ENCODE data around the gene ST7. TPM values are rescaled to one million over a fixed set of nuclear protein-coding genes. Genes with fewer than 3 reads are reported as not detected.

The ST7 gene
- total and polyA plus RNA-seq, 2 experiments from 2014 or later: 9.9 to 18.3 TPM

DNA sequence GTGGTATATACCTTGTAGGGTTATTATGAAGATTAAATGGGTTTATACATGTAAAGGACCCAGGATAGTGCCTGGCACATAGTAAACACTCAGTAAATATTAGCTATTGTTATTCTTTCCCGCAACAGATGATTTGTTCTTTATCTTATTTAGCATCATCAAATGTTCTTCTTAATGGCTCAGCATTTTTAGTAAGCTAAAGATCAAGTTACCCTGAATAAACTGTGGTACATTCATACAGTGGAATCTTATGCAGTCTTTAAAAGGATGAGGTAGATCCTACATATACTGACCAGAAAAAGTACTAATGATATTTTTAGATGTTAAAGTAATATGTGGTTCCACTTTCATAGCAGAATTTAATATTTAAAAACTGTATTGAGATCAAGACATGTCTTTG lies 65.4 kb downstream of the ST7 start (continued):
- TF ChIP-seq, protein P1, sequence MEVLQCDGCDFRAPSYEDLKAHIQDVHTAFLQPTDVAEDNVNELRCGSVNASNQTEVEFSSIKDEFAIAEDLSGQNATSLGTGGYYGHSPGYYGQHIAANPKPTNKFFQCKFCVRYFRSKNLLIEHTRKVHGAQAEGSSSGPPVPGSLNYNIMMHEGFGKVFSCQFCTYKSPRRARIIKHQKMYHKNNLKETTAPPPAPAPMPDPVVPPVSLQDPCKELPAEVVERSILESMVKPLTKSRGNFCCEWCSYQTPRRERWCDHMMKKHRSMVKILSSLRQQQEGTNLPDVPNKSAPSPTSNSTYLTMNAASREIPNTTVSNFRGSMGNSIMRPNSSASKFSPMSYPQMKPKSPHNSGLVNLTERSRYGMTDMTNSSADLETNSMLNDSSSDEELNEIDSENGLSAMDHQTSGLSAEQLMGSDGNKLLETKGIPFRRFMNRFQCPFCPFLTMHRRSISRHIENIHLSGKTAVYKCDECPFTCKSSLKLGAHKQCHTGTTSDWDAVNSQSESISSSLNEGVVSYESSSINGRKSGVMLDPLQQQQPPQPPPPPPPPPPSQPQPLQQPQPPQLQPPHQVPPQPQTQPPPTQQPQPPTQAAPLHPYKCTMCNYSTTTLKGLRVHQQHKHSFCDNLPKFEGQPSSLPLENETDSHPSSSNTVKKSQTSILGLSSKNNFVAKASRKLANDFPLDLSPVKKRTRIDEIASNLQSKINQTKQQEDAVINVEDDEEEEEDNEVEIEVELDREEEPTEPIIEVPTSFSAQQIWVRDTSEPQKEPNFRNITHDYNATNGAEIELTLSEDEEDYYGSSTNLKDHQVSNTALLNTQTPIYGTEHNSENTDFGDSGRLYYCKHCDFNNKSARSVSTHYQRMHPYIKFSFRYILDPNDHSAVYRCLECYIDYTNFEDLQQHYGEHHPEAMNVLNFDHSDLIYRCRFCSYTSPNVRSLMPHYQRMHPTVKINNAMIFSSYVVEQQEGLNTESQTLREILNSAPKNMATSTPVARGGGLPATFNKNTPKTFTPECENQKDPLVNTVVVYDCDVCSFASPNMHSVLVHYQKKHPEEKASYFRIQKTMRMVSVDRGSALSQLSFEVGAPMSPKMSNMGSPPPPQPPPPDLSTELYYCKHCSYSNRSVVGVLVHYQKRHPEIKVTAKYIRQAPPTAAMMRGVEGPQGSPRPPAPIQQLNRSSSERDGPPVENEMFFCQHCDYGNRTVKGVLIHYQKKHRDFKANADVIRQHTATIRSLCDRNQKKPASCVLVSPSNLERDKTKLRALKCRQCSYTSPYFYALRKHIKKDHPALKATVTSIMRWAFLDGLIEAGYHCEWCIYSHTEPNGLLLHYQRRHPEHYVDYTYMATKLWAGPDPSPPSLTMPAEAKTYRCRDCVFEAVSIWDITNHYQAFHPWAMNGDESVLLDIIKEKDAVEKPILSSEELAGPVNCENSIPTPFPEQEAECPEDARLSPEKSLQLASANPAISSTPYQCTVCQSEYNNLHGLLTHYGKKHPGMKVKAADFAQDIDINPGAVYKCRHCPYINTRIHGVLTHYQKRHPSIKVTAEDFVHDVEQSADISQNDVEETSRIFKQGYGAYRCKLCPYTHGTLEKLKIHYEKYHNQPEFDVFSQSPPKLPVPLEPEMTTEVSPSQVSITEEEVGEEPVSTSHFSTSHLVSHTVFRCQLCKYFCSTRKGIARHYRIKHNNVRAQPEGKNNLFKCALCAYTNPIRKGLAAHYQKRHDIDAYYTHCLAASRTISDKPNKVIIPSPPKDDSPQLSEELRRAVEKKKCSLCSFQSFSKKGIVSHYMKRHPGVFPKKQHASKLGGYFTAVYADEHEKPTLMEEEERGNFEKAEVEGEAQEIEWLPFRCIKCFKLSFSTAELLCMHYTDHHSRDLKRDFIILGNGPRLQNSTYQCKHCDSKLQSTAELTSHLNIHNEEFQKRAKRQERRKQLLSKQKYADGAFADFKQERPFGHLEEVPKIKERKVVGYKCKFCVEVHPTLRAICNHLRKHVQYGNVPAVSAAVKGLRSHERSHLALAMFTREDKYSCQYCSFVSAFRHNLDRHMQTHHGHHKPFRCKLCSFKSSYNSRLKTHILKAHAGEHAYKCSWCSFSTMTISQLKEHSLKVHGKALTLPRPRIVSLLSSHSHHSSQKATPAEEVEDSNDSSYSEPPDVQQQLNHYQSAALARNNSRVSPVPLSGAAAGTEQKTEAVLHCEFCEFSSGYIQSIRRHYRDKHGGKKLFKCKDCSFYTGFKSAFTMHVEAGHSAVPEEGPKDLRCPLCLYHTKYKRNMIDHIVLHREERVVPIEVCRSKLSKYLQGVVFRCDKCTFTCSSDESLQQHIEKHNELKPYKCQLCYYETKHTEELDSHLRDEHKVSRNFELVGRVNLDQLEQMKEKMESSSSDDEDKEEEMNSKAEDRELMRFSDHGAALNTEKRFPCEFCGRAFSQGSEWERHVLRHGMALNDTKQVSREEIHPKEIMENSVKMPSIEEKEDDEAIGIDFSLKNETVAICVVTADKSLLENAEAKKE (CRISPR knock-in tag; IDR thresholded peaks at IDR 0.05): no peak
- TF ChIP-seq JUNB (IDR thresholded peaks at IDR 0.05; ENCODE audit: unreplicated experiment) (no peak), ETS1 (IDR thresholded peaks at IDR 0.05) (no peak), CREB1 (CRISPR knock-in tag; IDR thresholded peaks at IDR 0.05; ENCODE audit: low read depth) (no peak), EZH2 (IDR thresholded peaks at IDR 0.05; ENCODE audit: low read depth, unreplicated experiment) (no peak), ZNF114 (CRISPR knock-in tag; IDR thresholded peaks at IDR 0.05) (no peak), POLR2AphosphoS5 (IDR thresholded peaks at IDR 0.05; ENCODE audit: low read depth) (no peak), STAT1 (IDR thresholded peaks at IDR 0.05; ENCODE audit: unreplicated experiment) (no peak), ZNF331 (CRISPR knock-in tag; IDR thresholded peaks at IDR 0.05; ENCODE audit: low read depth) (no peak), EZH2phosphoT487 (IDR thresholded peaks at IDR 0.05; ENCODE audit: unreplicated experiment) (no peak)

DNA sequence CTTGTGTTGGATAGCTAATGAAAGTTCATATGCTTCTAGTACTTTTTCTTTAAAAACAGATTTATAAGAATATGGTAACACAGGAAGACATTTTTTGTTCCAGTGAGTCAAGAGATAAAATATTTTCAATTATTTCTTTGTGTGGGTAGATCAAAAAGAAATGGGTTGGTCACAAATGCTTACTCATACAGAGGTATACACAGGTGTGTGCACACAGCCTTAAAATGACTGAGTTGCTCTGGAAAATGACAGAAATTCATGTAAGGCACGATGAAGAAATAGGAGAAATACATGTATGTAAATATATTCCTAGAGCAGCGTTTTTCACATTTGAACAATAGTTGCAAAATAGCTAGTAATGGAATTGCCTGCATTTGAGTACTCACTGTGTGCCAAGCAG lies 66.0 kb downstream of the ST7 start:
- H4K20me1 ChIP-seq (replicated peaks; ENCODE audit: insufficient read depth): no peaks in the 10 kb centered on the region
- H3K9me2 ChIP-seq (ENCODE audit: insufficient read depth): no peaks in the 10 kb centered on the region
- H3K27ac ChIP-seq (ENCODE audit: low read depth): no peak overlapping the region
- H3K36me3 ChIP-seq (ENCODE audit: insufficient read depth): no peaks in the 10 kb centered on the region
- H3K27me3 ChIP-seq (ENCODE audit: insufficient read depth): no peaks in the 10 kb centered on the region
- H3K4me2 ChIP-seq: no peak overlapping the region
- H3K79me2 ChIP-seq (replicated peaks; ENCODE audit: insufficient read depth): no peaks in the 10 kb centered on the region; the same call in 1 of the 2 replicates
- no peak overlapping the region for H2AFZ ChIP-seq
- H3K36me3 Mint-ChIP-seq (ENCODE audit: low read depth): no peaks in the 10 kb centered on the region
- H3K4me3 Mint-ChIP-seq: no peak overlapping the region
- H3F3A ChIP-seq (replicated peaks; ENCODE audit: low read depth): no peaks in the 10 kb centered on the region
- no peak for ATAC-seq
- DNase-seq (ENCODE audit: low spot score): no peak
- peaks cover 10% of the 10 kb centered on the region for H3K4me1 ChIP-seq (ENCODE audit: insufficient read depth)
- H3K27me3 Mint-ChIP-seq (ENCODE audit: insufficient read depth, low read depth, poor library complexity): no peaks in the 10 kb centered on the region
- no peak overlapping the region for H3K4me3 ChIP-seq
- H3K27ac Mint-ChIP-seq: no peak overlapping the region
- peaks cover 3% of the 10 kb centered on the region; the same call in 2 of the 3 replicates for H3K4me1 Mint-ChIP-seq
- no peaks in the 10 kb centered on the region for H3K9me3 Mint-ChIP-seq
- TF ChIP-seq POLR2AphosphoS5 (IDR thresholded peaks at IDR 0.05; ENCODE audit: low read depth): no peak
- no peak for TF ChIP-seq ZNF331 (CRISPR knock-in tag; IDR thresholded peaks at IDR 0.05; ENCODE audit: low read depth)
- no peak for TF ChIP-seq ZNF114 (CRISPR knock-in tag; IDR thresholded peaks at IDR 0.05)
- TF ChIP-seq EZH2phosphoT487 (IDR thresholded peaks at IDR 0.05; ENCODE audit: unreplicated experiment): no peak
- TF ChIP-seq, protein P2, sequence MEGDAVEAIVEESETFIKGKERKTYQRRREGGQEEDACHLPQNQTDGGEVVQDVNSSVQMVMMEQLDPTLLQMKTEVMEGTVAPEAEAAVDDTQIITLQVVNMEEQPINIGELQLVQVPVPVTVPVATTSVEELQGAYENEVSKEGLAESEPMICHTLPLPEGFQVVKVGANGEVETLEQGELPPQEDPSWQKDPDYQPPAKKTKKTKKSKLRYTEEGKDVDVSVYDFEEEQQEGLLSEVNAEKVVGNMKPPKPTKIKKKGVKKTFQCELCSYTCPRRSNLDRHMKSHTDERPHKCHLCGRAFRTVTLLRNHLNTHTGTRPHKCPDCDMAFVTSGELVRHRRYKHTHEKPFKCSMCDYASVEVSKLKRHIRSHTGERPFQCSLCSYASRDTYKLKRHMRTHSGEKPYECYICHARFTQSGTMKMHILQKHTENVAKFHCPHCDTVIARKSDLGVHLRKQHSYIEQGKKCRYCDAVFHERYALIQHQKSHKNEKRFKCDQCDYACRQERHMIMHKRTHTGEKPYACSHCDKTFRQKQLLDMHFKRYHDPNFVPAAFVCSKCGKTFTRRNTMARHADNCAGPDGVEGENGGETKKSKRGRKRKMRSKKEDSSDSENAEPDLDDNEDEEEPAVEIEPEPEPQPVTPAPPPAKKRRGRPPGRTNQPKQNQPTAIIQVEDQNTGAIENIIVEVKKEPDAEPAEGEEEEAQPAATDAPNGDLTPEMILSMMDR (conservative IDR thresholded peaks at IDR 0.05; ENCODE audit: low read depth in 2 of 2): no peak
- no peak for TF ChIP-seq EZH2 (IDR thresholded peaks at IDR 0.05; ENCODE audit: low read depth, unreplicated experiment)
- TF ChIP-seq CREB1 (CRISPR knock-in tag; IDR thresholded peaks at IDR 0.05; ENCODE audit: low read depth): no peak
- TF ChIP-seq, protein P3, sequence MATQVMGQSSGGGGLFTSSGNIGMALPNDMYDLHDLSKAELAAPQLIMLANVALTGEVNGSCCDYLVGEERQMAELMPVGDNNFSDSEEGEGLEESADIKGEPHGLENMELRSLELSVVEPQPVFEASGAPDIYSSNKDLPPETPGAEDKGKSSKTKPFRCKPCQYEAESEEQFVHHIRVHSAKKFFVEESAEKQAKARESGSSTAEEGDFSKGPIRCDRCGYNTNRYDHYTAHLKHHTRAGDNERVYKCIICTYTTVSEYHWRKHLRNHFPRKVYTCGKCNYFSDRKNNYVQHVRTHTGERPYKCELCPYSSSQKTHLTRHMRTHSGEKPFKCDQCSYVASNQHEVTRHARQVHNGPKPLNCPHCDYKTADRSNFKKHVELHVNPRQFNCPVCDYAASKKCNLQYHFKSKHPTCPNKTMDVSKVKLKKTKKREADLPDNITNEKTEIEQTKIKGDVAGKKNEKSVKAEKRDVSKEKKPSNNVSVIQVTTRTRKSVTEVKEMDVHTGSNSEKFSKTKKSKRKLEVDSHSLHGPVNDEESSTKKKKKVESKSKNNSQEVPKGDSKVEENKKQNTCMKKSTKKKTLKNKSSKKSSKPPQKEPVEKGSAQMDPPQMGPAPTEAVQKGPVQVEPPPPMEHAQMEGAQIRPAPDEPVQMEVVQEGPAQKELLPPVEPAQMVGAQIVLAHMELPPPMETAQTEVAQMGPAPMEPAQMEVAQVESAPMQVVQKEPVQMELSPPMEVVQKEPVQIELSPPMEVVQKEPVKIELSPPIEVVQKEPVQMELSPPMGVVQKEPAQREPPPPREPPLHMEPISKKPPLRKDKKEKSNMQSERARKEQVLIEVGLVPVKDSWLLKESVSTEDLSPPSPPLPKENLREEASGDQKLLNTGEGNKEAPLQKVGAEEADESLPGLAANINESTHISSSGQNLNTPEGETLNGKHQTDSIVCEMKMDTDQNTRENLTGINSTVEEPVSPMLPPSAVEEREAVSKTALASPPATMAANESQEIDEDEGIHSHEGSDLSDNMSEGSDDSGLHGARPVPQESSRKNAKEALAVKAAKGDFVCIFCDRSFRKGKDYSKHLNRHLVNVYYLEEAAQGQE (IDR thresholded peaks at IDR 0.05; ENCODE audit: unreplicated experiment): no peak
- TF ChIP-seq JUNB (IDR thresholded peaks at IDR 0.05; ENCODE audit: unreplicated experiment): no peak
